Endodermal cell (in vitro differentiated cells): ENCODE data around the gene SLC25A23. TPM values are rescaled to one million over a fixed set of nuclear protein-coding genes. Genes with fewer than 3 reads are reported as not detected.
A peak's percentile ranks its signal among the peaks of the same experiment; 100 is the strongest.

Source experiments
- DNase-seq: peaks from one replicate; pipeline ENCODE4 v3.0.0-alpha.2; 2017
- H3K27ac ChIP-seq: 2 replicates; pipeline ENCODE4 v1.5.1; 2013; ENCODE audit warnings: mild to moderate bottlenecking, low read depth, low read length, moderate library complexity
- H3K27me3 ChIP-seq: 2 replicates; pipeline ENCODE4 v1.6.1; 2013; ENCODE audit warnings: mild to moderate bottlenecking, low read length, moderate library complexity; ENCODE audit not compliant: insufficient read depth, control insufficient read depth, poor library complexity, severe bottlenecking
- H3K36me3 ChIP-seq: 2 replicates; pipeline ENCODE4 v1.7.0; 2013; ENCODE audit warnings: mild to moderate bottlenecking, low read length, moderate library complexity; ENCODE audit not compliant: control insufficient read depth, insufficient read depth
- H3K4me1 ChIP-seq: one replicate; pipeline ENCODE4 v1.7.0; 2013; ENCODE audit warnings: low read length; ENCODE audit not compliant: control insufficient read depth, insufficient read depth
- H3K4me3 ChIP-seq: 2 replicates; pipeline ENCODE4 v1.5.1; 2013; ENCODE audit warnings: mild to moderate bottlenecking, low read length, moderate library complexity
- H3K9ac ChIP-seq: 2 replicates; pipeline ENCODE4 v1.6.1; 2013; ENCODE audit warnings: mild to moderate bottlenecking, low read length, moderate library complexity; ENCODE audit not compliant: poor library complexity, severe bottlenecking; ENCODE audit errors: extremely low read depth
- H3K9me3 ChIP-seq: 2 replicates; pipeline ENCODE4 v1.6.1; 2013; ENCODE audit warnings: mild to moderate bottlenecking, low read length, moderate library complexity; ENCODE audit not compliant: control insufficient read depth
- H3K27ac Mint-ChIP-seq: 2 replicates; pipeline ENCODE4 v1.8.0; 2020; ENCODE audit warnings: mixed read lengths
- H3K27me3 Mint-ChIP-seq: 2 replicates; pipeline ENCODE4 v1.8.0; 2021; ENCODE audit warnings: mild to moderate bottlenecking, mixed read lengths; ENCODE audit not compliant: insufficient read depth
- H3K36me3 Mint-ChIP-seq: 2 replicates; pipeline ENCODE4 v1.8.0; 2020; ENCODE audit warnings: low read depth, mixed read lengths
- H3K4me1 Mint-ChIP-seq: 2 replicates; pipeline ENCODE4 v1.8.0; 2020; ENCODE audit warnings: mixed read lengths
- H3K4me3 Mint-ChIP-seq: 2 replicates; pipeline ENCODE4 v1.8.0; 2020; ENCODE audit warnings: mild to moderate bottlenecking, moderate library complexity, mixed read lengths
- H3K9me3 Mint-ChIP-seq: 2 replicates; pipeline ENCODE4 v1.8.0; 2020; ENCODE audit warnings: mild to moderate bottlenecking, mixed read lengths
- CTCF ChIP-seq: fragments of 200-600 bp; sonication (generic); conservative IDR thresholded peaks from 2 replicates; pipeline ENCODE4 v1.5.0; 2021; ENCODE audit warnings: antibody characterized with exemption, mild to moderate bottlenecking
- WGBS, 2 experiments: methylation state at CpG; one replicate each; pipeline versions ENCODE4 v1.1.5 to v1.1.7; 2013; ENCODE audit warnings: missing lambda C conversion rate in 2 of 2, mixed read lengths in 1 of 2; ENCODE audit not compliant: insufficient coverage in 1 of 2, insufficient read length in 1 of 2; 5-methylcytosine and 5-hydroxymethylcytosine counted together
- total RNA-seq, 2 donors: library from RNA; stranded (reverse); fragmentation: NEBNext Ultra II Directional in 1 of 2; extraction: Animal tissue kit (Norgen Biotek cat#: 25700) in 1 of 2; gene quantifications; 2 replicates in 1 of 2; 3 replicates in 1 of 2; pipeline ENCODE4 v1.2.1, GENCODE V29; 2021

The SLC25A23 gene
- total RNA-seq, 2 donors from 2014 or later, result 34.9 to 39.5 TPM

- no peaks in the 10 kb centered on the region for H3K9me3 ChIP-seq
- H3K9ac ChIP-seq, result no peak overlapping the region
- H3K4me3 Mint-ChIP-seq, result no peak overlapping the region
- H3K4me1 ChIP-seq, result no peaks in the 10 kb centered on the region
- no peak overlapping the region for H3K27ac ChIP-seq
- TF ChIP-seq CTCF, result no peak
- H3K4me3 ChIP-seq, result no peak overlapping the region
- no peaks in the 10 kb centered on the region for H3K27me3 Mint-ChIP-seq
- DNase-seq, result no peak
- H3K27me3 ChIP-seq, result no peaks in the 10 kb centered on the region
- H3K4me1 Mint-ChIP-seq, result no peaks in the 10 kb centered on the region
- no peak overlapping the region for H3K27ac Mint-ChIP-seq
- H3K36me3 Mint-ChIP-seq, result peaks cover 40% of the 10 kb centered on the region
- 80 to 96% methylated on average over 2 to 9 of the region's 10 CpGs for WGBS, 2 experiments
- H3K36me3 ChIP-seq, result peaks cover 56% of the 10 kb centered on the region
- no peaks in the 10 kb centered on the region for H3K9me3 Mint-ChIP-seq
These were observed 46.3 kb downstream of the SLC25A23 start for GRCh38 chr19:6413291-6413690.

- Histone ChIP-seq H3K4me3 (no peak overlapping the region), H3K27me3 (no peaks in the 10 kb centered on the region), H3K9me3 (no peaks in the 10 kb centered on the region), H3K27ac (no peak overlapping the region), H3K9ac (no peak overlapping the region), H3K4me1 (no peaks in the 10 kb centered on the region), H3K36me3 (peaks cover 49% of the 10 kb centered on the region)
- 70 to 84% methylated on average over 5 to 14 of the region's 15 CpGs for WGBS, 2 experiments
- H3K27ac Mint-ChIP-seq, result peak overlapping the region; percentile 68
- peak; percentile 95 for TF ChIP-seq CTCF
- H3K27me3 Mint-ChIP-seq, result no peaks in the 10 kb centered on the region
- peak; percentile 94 for DNase-seq
- H3K4me3 Mint-ChIP-seq, result no peak overlapping the region
- no peaks in the 10 kb centered on the region for H3K9me3 Mint-ChIP-seq
- no peaks in the 10 kb centered on the region for H3K4me1 Mint-ChIP-seq
- peaks cover 35% of the 10 kb centered on the region for H3K36me3 Mint-ChIP-seq
These were observed 47.0 kb downstream of the SLC25A23 start for GRCh38 chr19:6412447-6413091.

GRCh38 chr19:6412061-6412446 is 47.5 kb downstream of the SLC25A23 start:
- Mint-ChIP-seq H3K4me3 (no peak overlapping the region), H3K27me3 (no peaks in the 10 kb centered on the region), H3K4me1 (no peaks in the 10 kb centered on the region), H3K27ac (no peak overlapping the region), H3K36me3 (peaks cover 30% of the 10 kb centered on the region), H3K9me3 (no peaks in the 10 kb centered on the region)
- H3K9me3 ChIP-seq, result no peaks in the 10 kb centered on the region
- H3K27ac ChIP-seq, result peak overlapping the region; percentile 2
- H3K36me3 ChIP-seq, result peaks cover 44% of the 10 kb centered on the region
- no peak overlapping the region for H3K9ac ChIP-seq
- WGBS, 2 experiments, result 89 to 95% methylated on average over 9 to 12 of the region's 12 CpGs
- no peak for TF ChIP-seq CTCF
- H3K27me3 ChIP-seq, result no peaks in the 10 kb centered on the region
- H3K4me3 ChIP-seq, result no peak overlapping the region
- no peaks in the 10 kb centered on the region for H3K4me1 ChIP-seq
- no peak for DNase-seq
